Endothelial cell of umbilical vein (primary cell): ENCODE data around the gene IP6K1. TPM values are rescaled to one million over a fixed set of nuclear protein-coding genes. Genes with fewer than 3 reads are reported as not detected.

ENCODE experiments used
- BruUV-seq: library from RNA; stranded (reverse); fragments of 400-500 nt; replicated peaks from 2 replicates; lab custom pipeline; 2021; lab: Mats Ljungman, UMichigan
- CTCF ChIA-PET: fragments of 300-600, 350-600 bp; sonication (Branson Sonifier 250); formaldehyde crosslinking; loops from one replicate; lab custom pipeline; 2021; ENCODE audit warnings: antibody characterized with exemption, inconsistent platforms; lab: Charles Lee
- POLR2A ChIA-PET: fragments of 300-600, 350-600 bp; sonication (Branson Sonifier 250); formaldehyde crosslinking; loops from one replicate; lab custom pipeline; 2021; ENCODE audit warnings: antibody characterized with exemption, inconsistent platforms; lab: Charles Lee
- DNase-seq: peaks from one replicate; pipeline ENCODE4 v3.0.0-alpha.2; 2011; ENCODE audit warnings: low read depth, low spot score
- FAIRE-seq: peaks from 2 replicates; lab custom pipeline; 2011; peaks lifted over from hg19 to GRCh38; lab: Jason Lieb, UNC
- H2AFZ ChIP-seq: 2 replicates; pipeline ENCODE4 v1.6.0; 2012; ENCODE audit warnings: low read depth, low read length, control low read depth, inconsistent platforms
- H3K27ac ChIP-seq: 2 replicates; pipeline ENCODE4 v1.5.1; 2011; ENCODE audit warnings: low read depth, mild to moderate bottlenecking, control low read depth, low read length, moderate library complexity; ENCODE audit not compliant: insufficient read depth
- H3K27me3 ChIP-seq, 2 experiments: 2 replicates each; pipeline versions ENCODE4 v1.6.0 to v1.6.1; 2011; ENCODE audit warnings: low read length in 2 of 2, mixed read lengths in 1 of 2; ENCODE audit not compliant: control insufficient read depth in 2 of 2, insufficient read depth in 2 of 2
- H3K36me3 ChIP-seq, 2 experiments: 2 replicates in 1 of 2; 3 replicates in 1 of 2; pipeline ENCODE4 v1.5.1; 2011; ENCODE audit warnings: low read length in 2 of 2, mild to moderate bottlenecking in 1 of 2, moderate library complexity in 1 of 2; ENCODE audit not compliant: control insufficient read depth in 2 of 2, insufficient read depth in 2 of 2; ENCODE audit errors: extremely low read depth in 1 of 2
- H3K4me1 ChIP-seq: 3 replicates; pipeline ENCODE4 v1.5.1; 2011; ENCODE audit warnings: mild to moderate bottlenecking, low read length; ENCODE audit not compliant: control insufficient read depth, insufficient read depth; ENCODE audit errors: extremely low read depth
- H3K4me2 ChIP-seq: 2 replicates; pipeline ENCODE4 v1.6.1; 2011; ENCODE audit warnings: low read length, control low read depth, mixed read lengths; ENCODE audit not compliant: insufficient read depth
- H3K4me3 ChIP-seq, 3 experiments: fragments of 200-600 bp in 1 of 3; sonication (generic), shearing (Covaris generic) in 1 of 3; replicated peaks in 1 of 3; 2 replicates each; pipeline ENCODE4 v1.5.1; 2011 to 2016; ENCODE audit warnings: control low read depth in 3 of 3, low read length in 3 of 3, mild to moderate bottlenecking in 2 of 3, inconsistent platforms in 1 of 3, low read depth in 1 of 3, moderate library complexity in 1 of 3; ENCODE audit not compliant: insufficient read depth in 1 of 3
- H3K79me2 ChIP-seq: 2 replicates; pipeline ENCODE4 v1.6.0; 2012; ENCODE audit warnings: low read length, inconsistent platforms; ENCODE audit not compliant: control insufficient read depth, insufficient read depth
- H3K9ac ChIP-seq: replicated peaks from 2 replicates; pipeline ENCODE3; 2011; ENCODE audit warnings: low read length, control low read depth; ENCODE audit not compliant: insufficient read depth; ENCODE audit errors: extremely low read depth
- H3K9me1 ChIP-seq: replicated peaks from 3 replicates; pipeline ENCODE4 v1.6.0; 2011; ENCODE audit warnings: mild to moderate bottlenecking, low read length; ENCODE audit not compliant: control insufficient read depth, insufficient read depth; ENCODE audit errors: extremely low read depth
- H3K9me3 ChIP-seq: replicated peaks from 2 replicates; pipeline ENCODE4 v1.5.1; 2012; ENCODE audit warnings: low read length, inconsistent platforms; ENCODE audit not compliant: control insufficient read depth, insufficient read depth
- H4K20me1 ChIP-seq: replicated peaks from 2 replicates; pipeline ENCODE3; 2011; ENCODE audit warnings: mild to moderate bottlenecking, low read length; ENCODE audit not compliant: control insufficient read depth, insufficient read depth; ENCODE audit errors: extremely low read depth
- EZH2 ChIP-seq: IDR thresholded peaks from 2 replicates; pipeline ENCODE4 v1.6.1; 2012; ENCODE audit warnings: borderline replicate concordance, low read depth, mild to moderate bottlenecking, moderate library complexity, low read length, inconsistent platforms; ENCODE audit not compliant: severe bottlenecking
- FOS ChIP-seq: IDR thresholded peaks from 2 replicates; pipeline ENCODE4 v1.6.1; 2011; ENCODE audit warnings: mild to moderate bottlenecking, low read length, moderate library complexity, borderline replicate concordance; ENCODE audit not compliant: insufficient read depth
- GATA2 ChIP-seq: IDR thresholded peaks from 2 replicates; pipeline ENCODE4 v1.7.0; 2011; ENCODE audit warnings: low read depth, mild to moderate bottlenecking, moderate library complexity, mixed read lengths, low read length; ENCODE audit not compliant: insufficient read length, insufficient read depth
- JUN ChIP-seq: IDR thresholded peaks from 2 replicates; pipeline ENCODE4 v1.6.1; 2011; ENCODE audit warnings: borderline replicate concordance, low read depth; ENCODE audit not compliant: insufficient read length, insufficient read depth
- MAX ChIP-seq: IDR thresholded peaks from 2 replicates; pipeline ENCODE4 v1.6.1; 2011; ENCODE audit not compliant: insufficient read depth, insufficient read length
- MYC ChIP-seq: IDR thresholded peaks from one replicate; pipeline ENCODE4 v1.6.1; 2011; ENCODE audit warnings: mild to moderate bottlenecking, low read depth, low read length
- POLR2A ChIP-seq: IDR thresholded peaks from 2 replicates; pipeline ENCODE4 v1.6.1; 2012; ENCODE audit warnings: low read depth, mild to moderate bottlenecking, control low read depth, low read length
- POLR2AphosphoS5 ChIP-seq: IDR thresholded peaks from 2 replicates; pipeline ENCODE4 v1.6.1; 2012; ENCODE audit warnings: low read depth, mild to moderate bottlenecking, control low read depth, low read length, moderate library complexity; ENCODE audit not compliant: insufficient read depth
- dilution Hi-C: fragments of 300-500 bp; cut with MboI; formaldehyde crosslinking; loops from one replicate; pipeline ENCODE4 v1.15.0; 2019; ENCODE audit warnings: low sequenced_read_pairs; ENCODE audit not compliant: extremely low pct_ligation_motif_present
- intact Hi-C: fragments of 100-400 bp; cut with micrococcal nuclease; formaldehyde crosslinking; loops from one replicate; pipeline ENCODE4 v1.10.0; 2022
- polyA plus RNA-seq, 4 experiments: library from polyadenylated mRNA; depleted of rRNA in 3 of 4; stranded (reverse) in 3 of 4; unstranded in 1 of 4; fragments of >200 nt; gene quantifications; 2 replicates each; pipeline versions ENCODE4 v1.2.1 to v1.2.3, GENCODE V29; 2011 to 2012; ENCODE audit warnings: missing spikeins in 1 of 4
- total RNA-seq: library from RNA; stranded (reverse); gene quantifications from 2 replicates; pipeline ENCODE4 v1.2.3, GENCODE V29; 2021
- TF ChIP-seq, protein P1 (sequence below), 2 donors: IDR thresholded peaks; 1 replicate in 1 of 2; 2 replicates in 1 of 2; pipeline ENCODE4 v1.5.1; 2011; ENCODE audit warnings: low read length in 2 of 2, mild to moderate bottlenecking in 2 of 2, moderate library complexity in 2 of 2, control low read depth in 1 of 2, inconsistent platforms in 1 of 2, low read depth in 1 of 2; ENCODE audit not compliant: insufficient read depth in 1 of 2; ENCODE audit errors: extremely low read depth in 1 of 2

IP6K1 gene
- total and polyA plus RNA-seq, 2 donors (not counting 3 experiments of a cell fraction or from before 2014, with no cell fraction given) = 42.7 to 60.8 TPM

DNA sequence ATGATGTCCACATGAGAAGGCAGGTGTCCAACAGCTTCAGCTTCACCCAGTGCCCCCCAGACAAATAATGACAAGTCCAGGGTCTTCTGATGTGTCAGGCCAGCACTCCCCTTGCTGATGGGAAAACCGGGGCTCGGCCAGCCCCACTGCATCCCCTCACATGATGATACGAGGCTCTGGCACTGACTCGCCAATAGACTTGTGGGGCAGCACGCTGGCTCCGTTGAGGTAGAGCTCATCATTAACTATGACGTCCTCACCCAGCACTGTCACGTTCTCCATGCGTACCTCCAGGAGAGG, 64.8 kb downstream of the IP6K1 start:
- H3K27ac ChIP-seq = no peak overlapping the region
- H4K20me1 ChIP-seq = no peaks in the 10 kb centered on the region
- no TSS peak for BruUV-seq
- H3K9ac ChIP-seq = no peak overlapping the region
- H2AFZ ChIP-seq = no peak overlapping the region
- intact Hi-C loops = loop anchor here (10.0 kb wide), 1 partner anchor 363 kb away; the partner anchor contains the start of gene RBM5
- peaks cover 3 to 28% of the 10 kb centered on the region in 2 experiments for H3K36me3 ChIP-seq
- ChIA-PET CTCF (interaction anchor here (1.0 kb wide), 1 partner anchor 118 kb away, joined by 3 read pairs; no protein-coding TSS in a partner anchor), POLR2A (no interaction called here)
- dilution Hi-C loops = no loop called here
- no peak overlapping the region for H3K4me2 ChIP-seq
- no peak for DNase-seq
- H3K79me2 ChIP-seq = peaks cover 13% of the 10 kb centered on the region
- H3K27me3 ChIP-seq = no peaks in the 10 kb centered on the region
- no peak for FAIRE-seq
- TF ChIP-seq EZH2 (no peak), FOS (no peak), MAX (no peak), POLR2AphosphoS5 (no peak), POLR2A (no peak), GATA2 (no peak), MYC (no peak), JUN (no peak)
- TF ChIP-seq, protein P1, sequence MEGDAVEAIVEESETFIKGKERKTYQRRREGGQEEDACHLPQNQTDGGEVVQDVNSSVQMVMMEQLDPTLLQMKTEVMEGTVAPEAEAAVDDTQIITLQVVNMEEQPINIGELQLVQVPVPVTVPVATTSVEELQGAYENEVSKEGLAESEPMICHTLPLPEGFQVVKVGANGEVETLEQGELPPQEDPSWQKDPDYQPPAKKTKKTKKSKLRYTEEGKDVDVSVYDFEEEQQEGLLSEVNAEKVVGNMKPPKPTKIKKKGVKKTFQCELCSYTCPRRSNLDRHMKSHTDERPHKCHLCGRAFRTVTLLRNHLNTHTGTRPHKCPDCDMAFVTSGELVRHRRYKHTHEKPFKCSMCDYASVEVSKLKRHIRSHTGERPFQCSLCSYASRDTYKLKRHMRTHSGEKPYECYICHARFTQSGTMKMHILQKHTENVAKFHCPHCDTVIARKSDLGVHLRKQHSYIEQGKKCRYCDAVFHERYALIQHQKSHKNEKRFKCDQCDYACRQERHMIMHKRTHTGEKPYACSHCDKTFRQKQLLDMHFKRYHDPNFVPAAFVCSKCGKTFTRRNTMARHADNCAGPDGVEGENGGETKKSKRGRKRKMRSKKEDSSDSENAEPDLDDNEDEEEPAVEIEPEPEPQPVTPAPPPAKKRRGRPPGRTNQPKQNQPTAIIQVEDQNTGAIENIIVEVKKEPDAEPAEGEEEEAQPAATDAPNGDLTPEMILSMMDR (IDR thresholded peaks at IDR 0.05; ENCODE audit: extremely low read depth in 1 of 2, insufficient read depth in 1 of 2, low read depth in 1 of 2, low read length in 2 of 2) = no peak
- H3K4me3 ChIP-seq = no peak overlapping the region
- H3K9me1 ChIP-seq = no peaks in the 10 kb centered on the region
- H3K4me1 ChIP-seq = peaks cover 19% of the 10 kb centered on the region
- H3K9me3 ChIP-seq = no peaks in the 10 kb centered on the region
